H9 (cell line): Measurements from ENCODE around the gene ARMC2. TPM values are rescaled to one million over a fixed set of nuclear protein-coding genes. Genes with fewer than 3 reads are reported as not detected.

Source experiments
- DNase-seq: peaks from one replicate; pipeline ENCODE4 v3.0.0-alpha.2; 2017
- H2AFZ ChIP-seq: one replicate; pipeline ENCODE4 v1.6.1; 2013; ENCODE audit warnings: mild to moderate bottlenecking, low read length, control low read depth, moderate library complexity
- H2AK5ac ChIP-seq: 2 replicates; pipeline ENCODE4 v1.6.1; 2013; ENCODE audit warnings: low read length, control low read depth, mixed read lengths; ENCODE audit not compliant: insufficient read length
- H2BK120ac ChIP-seq: one replicate; pipeline ENCODE4 v1.6.1; 2013; ENCODE audit warnings: low read depth, mild to moderate bottlenecking, low read length, control low read depth, inconsistent platforms; ENCODE audit not compliant: poor library complexity, severe bottlenecking
- H2BK12ac ChIP-seq: 2 replicates; pipeline ENCODE4 v1.6.1; 2013; ENCODE audit warnings: low read length, control low read depth, mixed read lengths, low read depth; ENCODE audit not compliant: insufficient read length
- H2BK15ac ChIP-seq: 2 replicates; pipeline ENCODE4 v1.6.1; 2013; ENCODE audit warnings: low read depth, low read length, control low read depth
- H2BK20ac ChIP-seq: one replicate; pipeline ENCODE4 v1.6.1; 2013; ENCODE audit warnings: low read depth, mild to moderate bottlenecking, low read length, control low read depth, inconsistent platforms; ENCODE audit not compliant: poor library complexity, severe bottlenecking
- H2BK5ac ChIP-seq: 2 replicates; pipeline ENCODE4 v1.6.1; 2013; ENCODE audit warnings: low read length, control low read depth, mixed read lengths; ENCODE audit not compliant: insufficient read length
- H3K14ac ChIP-seq: 2 replicates; pipeline ENCODE4 v1.6.1; 2013; ENCODE audit warnings: low read length, control low read depth; ENCODE audit not compliant: insufficient read depth
- H3K18ac ChIP-seq: 2 replicates; pipeline ENCODE4 v1.6.1; 2013; ENCODE audit warnings: low read depth, mild to moderate bottlenecking, mixed read lengths, low read length, control low read depth; ENCODE audit not compliant: insufficient read length
- H3K23ac ChIP-seq: 2 replicates; pipeline ENCODE4 v1.6.1; 2013; ENCODE audit warnings: low read length, control low read depth, mixed read lengths, low read depth; ENCODE audit not compliant: insufficient read length
- H3K23me2 ChIP-seq: 2 replicates; pipeline ENCODE4 v1.6.1; 2013; ENCODE audit warnings: low read depth, mild to moderate bottlenecking, mixed read lengths, low read length, control low read depth; ENCODE audit not compliant: insufficient read length, poor library complexity, severe bottlenecking
- H3K27ac ChIP-seq: 2 replicates; pipeline ENCODE4 v1.5.1; 2013; ENCODE audit warnings: low read length, control low read depth, mixed read lengths, low read depth; ENCODE audit not compliant: insufficient read length
- H3K27me3 ChIP-seq: 2 replicates; pipeline ENCODE4 v1.6.1; 2013; ENCODE audit warnings: low read length, control low read depth, inconsistent platforms; ENCODE audit not compliant: insufficient read depth
- H3K4ac ChIP-seq: 2 replicates; pipeline ENCODE4 v1.6.1; 2013; ENCODE audit warnings: low read depth, mild to moderate bottlenecking, control low read depth, inconsistent platforms, low read length, moderate library complexity
- H3K4me1 ChIP-seq: 2 replicates; pipeline ENCODE4 v1.6.1; 2013; ENCODE audit warnings: low read length, control low read depth, inconsistent platforms; ENCODE audit not compliant: insufficient read depth
- H3K4me2 ChIP-seq: 2 replicates; pipeline ENCODE4 v1.6.1; 2013; ENCODE audit warnings: low read length, control low read depth, mixed read lengths; ENCODE audit not compliant: insufficient read length, insufficient read depth
- H3K56ac ChIP-seq: 2 replicates; pipeline ENCODE4 v1.6.1; 2013; ENCODE audit warnings: low read depth, mild to moderate bottlenecking, mixed read lengths, low read length, control low read depth; ENCODE audit not compliant: insufficient read length
- H3K79me1 ChIP-seq: 2 replicates; pipeline ENCODE4 v1.6.1; 2013; ENCODE audit warnings: low read depth, mild to moderate bottlenecking, moderate library complexity, low read length, control low read depth, inconsistent platforms; ENCODE audit not compliant: insufficient read depth, poor library complexity, severe bottlenecking
- H3K79me2 ChIP-seq: 2 replicates; pipeline ENCODE4 v1.6.1; 2013; ENCODE audit warnings: low read length, control low read depth, inconsistent platforms; ENCODE audit not compliant: insufficient read depth
- H3K9ac ChIP-seq: 2 replicates; pipeline ENCODE4 v1.6.1; 2013; ENCODE audit warnings: low read length, control low read depth, mixed read lengths; ENCODE audit not compliant: insufficient read length; ENCODE audit errors: extremely low read depth
- H3K9me3 ChIP-seq: one replicate; pipeline ENCODE4 v1.6.1; 2013; ENCODE audit warnings: low read depth, low read length, inconsistent platforms; ENCODE audit not compliant: control insufficient read depth
- H3T11ph ChIP-seq: one replicate; pipeline ENCODE4 v1.6.1; 2013; ENCODE audit warnings: mild to moderate bottlenecking, low read length, control low read depth, inconsistent platforms
- H4K20me1 ChIP-seq: one replicate; pipeline ENCODE4 v1.6.1; 2013; ENCODE audit not compliant: control insufficient read depth, insufficient read length, insufficient read depth
- H4K5ac ChIP-seq: 2 replicates; pipeline ENCODE4 v1.6.1; 2013; ENCODE audit warnings: low read depth, mild to moderate bottlenecking, mixed read lengths, low read length, control low read depth; ENCODE audit not compliant: insufficient read length
- H4K8ac ChIP-seq: replicated peaks from 2 replicates; pipeline ENCODE4 v1.6.1; 2013; ENCODE audit warnings: low read length, control low read depth, mixed read lengths, low read depth; ENCODE audit not compliant: insufficient read length
- H4K91ac ChIP-seq: 2 replicates; pipeline ENCODE4 v1.6.1; 2013; ENCODE audit warnings: low read depth, mild to moderate bottlenecking, moderate library complexity, mixed read lengths, low read length, control low read depth; ENCODE audit not compliant: insufficient read length
- H3K27ac Mint-ChIP-seq, 3 experiments: 2 replicates in 2 of 3; 3 replicates in 1 of 3; pipeline ENCODE4 v1.8.0; 2020 to 2021; ENCODE audit warnings: mixed read lengths in 3 of 3, mild to moderate bottlenecking in 1 of 3, moderate library complexity in 1 of 3
- H3K27me3 Mint-ChIP-seq: 2 replicates; pipeline ENCODE4 v1.8.0; 2021; ENCODE audit warnings: low read depth, mild to moderate bottlenecking, moderate library complexity, mixed read lengths
- H3K36me3 Mint-ChIP-seq, 3 experiments: 2 replicates in 2 of 3; 3 replicates in 1 of 3; pipeline ENCODE4 v1.8.0; 2020 to 2021; ENCODE audit warnings: low read depth in 3 of 3, mixed read lengths in 3 of 3; ENCODE audit not compliant: insufficient read depth in 1 of 3
- H3K4me1 Mint-ChIP-seq, 2 experiments: 2 replicates each; pipeline ENCODE4 v1.8.0; 2020; ENCODE audit warnings: mixed read lengths in 2 of 2
- H3K4me3 Mint-ChIP-seq, 2 experiments: 2 replicates in 1 of 2; 3 replicates in 1 of 2; pipeline ENCODE4 v1.8.0; 2020 to 2021; ENCODE audit warnings: mild to moderate bottlenecking in 2 of 2, mixed read lengths in 2 of 2, moderate library complexity in 1 of 2
- H3K9me3 Mint-ChIP-seq, 2 experiments: 2 replicates in 1 of 2; 3 replicates in 1 of 2; pipeline ENCODE4 v1.8.0; 2020; ENCODE audit warnings: mild to moderate bottlenecking in 2 of 2, mixed read lengths in 2 of 2, moderate library complexity in 1 of 2
- CTCF ChIP-seq: fragments of 200-600 bp; sonication (generic); conservative IDR thresholded peaks from 3 replicates; pipeline ENCODE4 v1.8.0; 2021; ENCODE audit warnings: antibody characterized with exemption, mild to moderate bottlenecking
- WGBS: extraction: QIAGEN DNeasy Blood & Tissue Kit; methylation state at CpG from one replicate; pipeline ENCODE4 v1.1.7; 2013; ENCODE audit warnings: missing lambda C conversion rate, low lambda C conversion rate, mixed read lengths; ENCODE audit not compliant: insufficient read length; ENCODE audit errors: extremely low coverage; 5-methylcytosine and 5-hydroxymethylcytosine counted together
- total RNA-seq: library from RNA; stranded (reverse); gene quantifications from 2 replicates; pipeline ENCODE4 v1.2.1, GENCODE V29; 2021

The ARMC2 gene
- total RNA-seq, 1 experiment from 2014 or later, result 2.8 TPM

GRCh38 chr6:109007521-109007920 lies 159.3 kb downstream of the ARMC2 start:
- no peaks in the 10 kb centered on the region; the same call in 1 of the 2 replicates for H3K79me2 ChIP-seq
- H2BK5ac ChIP-seq, result no peak overlapping the region
- H3K4ac ChIP-seq, result no peak overlapping the region
- no peak overlapping the region for H2BK15ac ChIP-seq
- no peak overlapping the region for H3K27ac ChIP-seq
- H3T11ph ChIP-seq, result no peak overlapping the region
- Mint-ChIP-seq H3K4me3 (peak overlapping the region in 1 of 2 experiments; percentile 86; a peak in 3 of 5 replicates), H3K9me3 (no peaks in the 10 kb centered on the region), H3K27me3 (no peaks in the 10 kb centered on the region), H3K36me3 (no peaks in the 10 kb centered on the region), H3K4me1 (peaks cover 25 to 29% of the 10 kb centered on the region in 2 experiments), H3K27ac (no peak overlapping the region)
- no peak overlapping the region for H4K91ac ChIP-seq
- H2BK20ac ChIP-seq, result no peak overlapping the region
- H3K56ac ChIP-seq, result no peak overlapping the region
- no peaks in the 10 kb centered on the region for H3K4me1 ChIP-seq
- H3K4me2 ChIP-seq, result no peak overlapping the region
- TF ChIP-seq CTCF, result no peak
- no peak overlapping the region for H3K23ac ChIP-seq
- H2AFZ ChIP-seq, result no peak overlapping the region
- H3K14ac ChIP-seq, result no peak overlapping the region
- WGBS, result no CpG with 5 or more reads among the region's 3 CpGs
- H4K5ac ChIP-seq, result no peak overlapping the region
- H2BK120ac ChIP-seq, result no peak overlapping the region
- H4K20me1 ChIP-seq, result no peaks in the 10 kb centered on the region
- no peak overlapping the region for H3K9ac ChIP-seq
- H2AK5ac ChIP-seq, result no peak overlapping the region
- H3K27me3 ChIP-seq, result no peaks in the 10 kb centered on the region
- H3K9me3 ChIP-seq, result no peaks in the 10 kb centered on the region
- no peak overlapping the region for H2BK12ac ChIP-seq
- no peak for DNase-seq
- H3K79me1 ChIP-seq, result no peaks in the 10 kb centered on the region
- no peak overlapping the region for H4K8ac ChIP-seq
- H3K18ac ChIP-seq, result no peak overlapping the region
- H3K23me2 ChIP-seq, result peaks cover 4% of the 10 kb centered on the region
